Activated naive CD4-positive, alpha-beta T cell treated with Interleukin-2 at 50 U/mL for 16 hours (primary cell): ENCODE results near the gene PSAT1.

ENCODE experiments used
- DNase-seq: peaks from one replicate; pipeline ENCODE4 v3.0.0-alpha.2; 2020

Gene PSAT1

DNA sequence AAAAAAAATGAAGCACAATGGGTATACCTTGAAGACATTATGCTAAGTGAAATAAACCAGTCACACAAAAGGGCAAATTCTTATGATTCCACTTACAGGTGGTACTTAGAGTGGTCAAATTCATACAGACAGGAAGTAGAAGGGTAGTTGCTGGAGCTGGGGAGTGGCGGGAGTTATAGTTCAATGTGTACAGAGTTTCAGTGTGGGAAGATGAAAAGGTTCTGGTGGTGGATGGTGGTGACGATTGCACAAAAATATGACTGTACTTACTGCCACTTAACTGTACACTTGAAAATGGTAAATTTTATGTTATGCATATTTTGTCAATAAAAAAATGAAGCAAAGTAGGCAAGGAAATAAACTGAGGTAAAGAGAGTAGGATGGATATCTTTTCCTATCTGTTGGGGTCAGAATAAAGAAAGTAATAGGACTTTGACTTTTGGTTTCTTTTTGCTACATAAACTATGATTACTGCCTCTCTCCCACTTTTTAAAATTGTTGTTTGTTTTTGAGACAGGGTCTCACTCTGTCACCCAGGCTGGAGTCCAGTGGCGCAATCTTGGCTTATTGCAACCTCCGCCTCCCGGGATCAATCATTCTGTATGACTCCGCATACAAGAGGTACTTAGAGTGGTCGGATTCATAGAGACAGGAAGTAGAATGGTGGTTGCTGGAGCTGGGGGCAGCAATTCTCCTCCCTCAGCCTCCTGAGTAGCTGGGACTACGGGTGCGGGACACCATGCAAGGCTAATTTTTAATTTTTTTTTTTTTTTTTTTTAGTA lies 4.0 kb upstream of the PSAT1 start:
- peak; percentile 12 for DNase-seq

DNA sequence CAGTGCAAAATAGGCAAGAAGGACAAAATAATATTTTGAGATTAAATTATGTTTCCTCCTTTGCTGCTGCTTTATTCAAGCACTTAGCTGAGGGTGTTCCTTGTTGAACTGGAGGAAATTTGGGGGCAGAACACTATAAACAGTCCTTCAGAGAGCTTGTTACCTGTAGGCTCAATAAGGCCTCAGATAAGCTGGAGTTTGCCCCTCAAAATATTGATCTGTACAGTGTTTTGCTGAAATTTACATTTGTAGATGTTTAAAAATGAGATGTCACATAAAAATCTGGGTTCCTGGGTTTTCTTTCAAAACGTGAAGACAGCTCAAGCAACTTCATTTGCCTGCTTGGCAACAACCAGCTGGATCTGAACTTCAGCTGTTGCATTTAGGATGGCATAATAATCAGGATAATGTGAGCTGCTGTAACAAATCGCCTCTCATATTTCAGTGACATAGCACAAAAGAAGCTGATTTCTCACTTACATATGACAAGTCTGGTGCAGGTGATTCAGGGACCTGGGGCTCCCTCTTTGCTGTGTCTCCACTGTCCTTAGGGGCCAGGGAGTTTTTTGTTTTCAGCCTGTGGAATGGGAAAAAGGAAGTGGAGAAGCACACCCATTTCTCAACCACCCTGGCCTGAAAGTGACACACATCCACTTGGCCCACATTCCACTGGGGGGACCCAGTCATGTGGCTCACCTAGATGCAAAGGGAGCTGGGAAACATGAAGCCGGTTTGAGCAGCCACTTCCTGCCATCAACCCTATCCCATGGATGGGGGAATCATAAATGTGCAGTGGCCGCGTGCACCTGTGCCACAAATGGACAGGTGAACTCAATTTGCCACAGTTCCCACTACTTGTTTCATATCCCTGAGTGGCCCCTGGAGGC lies 2.4 kb upstream of the PSAT1 start:
- no peak for DNase-seq

DNA sequence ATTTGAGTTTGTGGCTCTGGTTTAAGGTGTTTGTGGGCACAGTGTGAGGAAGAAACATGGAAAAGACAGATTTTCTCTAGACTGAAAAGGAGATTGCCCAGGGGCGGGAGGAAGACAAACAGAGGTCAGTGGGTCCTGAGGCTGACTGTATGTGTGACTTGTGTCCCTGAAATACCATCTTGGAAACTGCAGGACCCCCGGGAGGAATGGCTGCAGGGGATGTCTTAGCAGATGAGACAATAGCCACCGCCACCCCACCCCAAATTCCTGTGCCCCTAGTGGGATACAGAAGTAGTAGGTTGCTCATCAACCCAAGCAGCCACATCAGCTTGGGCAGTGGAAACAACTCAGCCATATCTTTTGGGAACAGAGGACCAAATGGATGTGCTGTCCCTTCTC lies 1.7 kb upstream of the PSAT1 start:
- no peak for DNase-seq

DNA sequence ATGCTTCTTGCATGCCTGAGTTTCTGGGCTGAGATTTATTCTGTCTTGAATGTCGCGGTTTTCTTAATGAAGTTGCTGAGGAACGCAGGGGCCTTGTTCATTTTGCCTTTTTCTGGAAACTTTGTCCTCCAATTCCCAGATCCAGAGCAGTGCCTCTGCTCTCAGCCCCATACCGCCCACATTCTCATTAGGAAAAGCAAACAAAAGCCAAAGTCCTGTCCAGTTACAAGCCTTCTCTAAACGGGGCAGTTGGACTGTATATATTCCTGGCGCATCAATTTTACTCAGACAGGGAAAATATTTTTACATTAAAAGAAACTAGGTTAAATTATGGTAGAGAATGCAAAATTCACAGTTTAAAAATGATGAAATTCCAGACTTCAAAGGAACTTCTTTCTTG lies 1.2 kb upstream of the PSAT1 start:
- DNase-seq = no peak

DNA sequence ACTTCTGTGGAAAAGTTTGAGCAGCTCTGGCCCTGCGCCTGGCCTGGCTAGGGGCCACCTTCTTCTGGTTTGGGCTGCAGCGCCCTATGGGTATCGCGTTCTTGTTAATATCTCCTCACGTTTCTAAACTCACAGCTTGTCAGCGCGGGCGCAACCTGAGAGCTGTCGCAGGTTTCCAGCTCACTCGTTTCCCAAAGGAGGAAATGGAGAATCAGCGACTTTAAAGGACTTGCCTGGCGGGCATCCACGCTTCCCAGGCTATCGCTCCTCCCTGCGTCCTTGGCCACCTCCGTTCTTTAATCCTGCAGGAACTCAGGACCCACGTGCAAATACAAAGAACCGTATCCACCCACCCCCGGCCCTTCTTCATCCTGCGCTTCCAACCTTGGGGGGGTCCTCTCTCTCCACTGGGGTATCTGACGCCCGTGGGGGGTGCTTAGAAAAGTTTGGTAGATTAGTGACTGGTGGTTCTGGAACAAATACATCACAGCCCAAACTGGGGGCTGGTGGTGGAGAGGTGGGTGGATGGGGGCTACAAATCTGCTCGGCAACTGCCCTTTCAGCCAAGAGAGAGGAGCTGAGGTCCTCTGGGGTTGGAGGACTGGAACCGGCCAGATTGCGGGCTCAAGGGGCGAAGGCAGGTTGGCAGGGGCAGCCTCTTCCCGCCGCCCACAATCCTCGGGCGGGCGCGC lies 578 bp upstream of the PSAT1 start:
- peak; percentile 4 for DNase-seq

DNA sequence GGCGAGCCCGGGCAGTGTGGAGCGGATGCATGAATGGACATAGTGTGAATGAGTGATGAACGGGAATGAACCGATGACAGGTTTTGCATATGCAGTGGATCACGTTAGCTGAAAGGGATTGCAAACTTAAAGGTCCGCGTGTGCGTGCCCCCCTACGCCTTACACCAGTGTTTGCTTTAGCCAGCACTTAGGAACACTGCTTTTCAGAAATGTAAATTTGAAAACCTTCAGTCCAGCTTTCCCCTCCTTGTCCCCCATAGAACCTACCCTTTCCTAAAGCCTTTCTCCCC lies 692 bp downstream of the PSAT1 start:
- no peak for DNase-seq

DNA sequence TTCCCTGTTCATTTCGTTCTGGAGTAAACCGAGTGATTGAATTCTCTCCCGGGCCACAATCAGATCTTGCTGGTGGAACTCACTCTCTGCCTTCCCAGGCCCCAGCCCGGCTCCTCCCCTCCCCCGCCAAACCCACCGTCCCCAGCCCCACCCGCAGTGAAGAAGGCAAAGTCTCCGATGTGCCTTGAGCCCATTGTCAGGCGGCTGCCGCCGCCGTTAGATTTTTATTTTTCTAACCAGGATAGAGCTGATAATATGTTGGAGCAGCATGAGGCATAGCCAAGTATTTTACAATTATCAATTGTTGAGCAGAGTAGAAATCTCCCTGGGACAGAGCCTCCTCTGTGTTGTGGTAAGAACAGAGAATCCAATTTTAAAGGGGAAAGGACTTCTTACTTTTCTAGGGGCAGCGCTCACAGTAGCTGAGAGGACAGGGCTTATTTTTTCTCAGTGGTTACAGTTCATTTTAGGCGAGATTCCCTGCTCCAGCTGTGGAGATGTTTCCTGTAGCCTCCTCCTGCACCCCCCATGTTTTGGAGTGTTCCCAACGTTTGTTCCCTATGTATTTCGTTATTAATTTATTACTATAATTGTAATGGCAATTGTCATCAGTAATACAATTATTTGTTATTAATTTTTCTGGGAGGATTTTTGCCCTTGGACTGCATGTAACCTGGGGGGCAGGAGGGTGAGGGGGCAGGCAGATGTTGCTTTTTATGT lies 1.3 kb downstream of the PSAT1 start:
- peak; percentile 11 for DNase-seq

DNA sequence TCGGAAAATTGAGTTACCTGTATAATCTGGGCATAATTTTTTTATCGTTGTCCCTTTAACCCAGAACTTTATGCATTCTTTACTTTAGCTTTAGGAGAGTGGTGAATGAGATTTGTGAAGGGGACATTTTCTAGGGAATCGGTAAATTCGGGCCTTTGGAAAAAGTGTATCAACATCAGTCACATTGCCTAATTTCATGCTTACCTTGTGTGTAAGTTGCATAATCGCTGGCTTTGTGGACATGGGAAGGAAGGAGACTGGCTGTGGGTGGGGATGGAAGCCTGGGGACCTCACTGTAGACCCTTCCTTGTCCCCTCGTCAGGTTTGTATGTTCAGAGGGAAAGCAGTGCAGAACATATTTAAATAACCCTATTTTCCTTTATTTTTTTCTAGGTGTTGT lies 3.3 kb downstream of the PSAT1 start:
- DNase-seq = no peak

DNA sequence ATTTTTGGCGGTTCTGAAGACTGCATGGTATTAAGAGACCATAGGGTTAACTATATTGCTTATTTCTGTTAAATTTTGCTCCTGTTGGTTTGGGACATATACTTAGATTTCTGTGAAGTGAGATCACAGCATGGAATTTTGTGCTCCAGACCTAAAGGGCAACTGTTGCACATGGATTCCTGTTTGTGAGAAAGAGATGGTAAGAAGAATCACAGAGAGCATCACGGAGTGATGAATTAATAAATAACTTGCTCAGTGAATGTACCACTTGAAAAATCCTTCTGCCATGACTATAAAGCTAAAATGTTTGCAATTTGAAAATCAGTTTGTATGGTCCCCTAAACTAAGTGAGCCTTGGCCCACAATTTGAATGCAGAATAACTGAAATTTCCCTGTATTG lies 4.5 kb downstream of the PSAT1 start:
- DNase-seq = no peak

DNA sequence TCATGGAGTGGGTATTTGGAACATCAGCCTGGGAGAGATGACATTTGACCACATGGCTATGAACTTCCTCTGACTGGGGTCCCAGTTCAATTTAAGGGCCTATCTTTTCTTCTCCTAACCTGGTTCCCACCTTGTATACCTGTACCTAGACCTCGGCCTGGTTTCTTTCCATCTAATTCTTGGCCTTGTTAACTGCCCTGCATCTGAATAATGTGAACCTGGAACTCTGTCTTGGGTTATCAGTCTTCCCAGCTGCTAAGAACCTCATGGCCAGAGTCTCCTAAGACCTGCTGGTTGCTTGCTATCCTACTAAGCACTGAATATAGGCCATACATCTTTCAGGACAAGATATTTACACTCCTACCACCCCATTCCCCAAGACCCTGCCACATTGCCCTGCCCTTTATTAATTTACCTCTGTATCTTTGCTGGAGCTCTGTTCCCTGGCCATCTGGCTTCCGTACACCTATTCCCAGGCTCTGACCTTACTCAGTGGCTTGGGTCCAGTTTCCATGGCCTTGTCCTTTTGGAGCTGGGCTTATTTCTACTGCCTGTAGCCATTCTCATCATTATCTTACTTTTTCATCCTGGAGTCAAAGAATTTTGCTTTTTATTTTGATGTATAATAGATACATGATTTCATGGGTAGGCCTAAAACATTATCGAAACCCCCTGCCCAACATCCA lies 6.6 kb downstream of the PSAT1 start:
- no peak for DNase-seq

DNA sequence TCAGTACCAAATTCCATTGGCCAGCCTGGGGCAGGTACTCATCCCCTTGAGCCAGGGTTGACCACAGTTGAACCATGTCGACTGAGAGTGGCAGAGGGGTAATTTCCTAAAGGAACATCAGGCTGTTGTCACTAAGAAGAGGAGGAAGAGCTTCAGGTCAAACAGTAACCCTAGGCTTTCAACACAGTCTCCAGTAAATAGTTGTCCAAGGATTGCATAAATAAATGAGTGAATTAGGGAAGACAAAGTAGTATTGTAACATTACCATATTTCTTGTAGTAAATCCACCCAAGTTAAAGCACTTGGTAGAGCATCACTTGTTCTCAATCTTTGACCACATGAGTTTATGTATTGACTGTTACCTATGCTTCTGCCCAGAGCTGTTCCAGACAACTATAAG lies 7.4 kb downstream of the PSAT1 start:
- no peak for DNase-seq

DNA sequence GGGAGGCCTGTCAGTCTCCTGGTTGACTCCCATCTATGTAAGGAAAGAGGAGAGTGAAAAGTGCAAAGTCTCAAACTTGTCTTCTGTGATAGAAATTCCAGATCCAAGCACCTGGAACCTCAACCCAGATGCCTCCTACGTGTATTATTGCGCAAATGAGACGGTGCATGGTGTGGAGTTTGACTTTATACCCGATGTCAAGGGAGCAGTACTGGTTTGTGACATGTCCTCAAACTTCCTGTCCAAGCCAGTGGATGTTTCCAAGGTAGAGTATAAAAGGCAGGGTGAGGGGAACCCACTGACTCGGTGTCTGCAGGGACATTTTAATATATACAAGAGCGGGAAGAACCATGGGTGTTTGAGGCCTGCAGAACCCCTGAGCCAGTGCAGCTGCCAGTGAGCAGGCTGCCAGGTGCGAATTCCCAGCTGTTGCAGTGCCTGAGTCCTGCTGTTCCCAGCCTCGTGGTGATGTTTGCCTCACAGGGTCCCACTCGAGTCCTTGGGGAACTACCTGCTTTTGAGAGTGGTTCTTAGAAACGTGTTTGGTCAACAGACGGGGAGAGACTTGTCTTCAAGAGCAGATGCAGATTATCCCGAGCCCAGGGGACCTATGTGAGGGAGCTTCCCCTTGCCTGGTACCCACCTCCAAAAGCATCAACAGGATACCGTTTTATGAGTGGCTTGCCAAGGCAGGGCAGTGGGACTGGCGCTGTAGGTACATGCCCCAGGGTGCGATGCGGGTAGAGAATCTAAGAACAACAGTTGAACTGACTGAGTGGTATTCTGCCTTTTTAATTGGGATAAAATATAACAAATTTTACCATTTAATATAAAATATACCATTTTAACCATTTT lies 9.5 kb downstream of the PSAT1 start:
- no peak for DNase-seq

DNA sequence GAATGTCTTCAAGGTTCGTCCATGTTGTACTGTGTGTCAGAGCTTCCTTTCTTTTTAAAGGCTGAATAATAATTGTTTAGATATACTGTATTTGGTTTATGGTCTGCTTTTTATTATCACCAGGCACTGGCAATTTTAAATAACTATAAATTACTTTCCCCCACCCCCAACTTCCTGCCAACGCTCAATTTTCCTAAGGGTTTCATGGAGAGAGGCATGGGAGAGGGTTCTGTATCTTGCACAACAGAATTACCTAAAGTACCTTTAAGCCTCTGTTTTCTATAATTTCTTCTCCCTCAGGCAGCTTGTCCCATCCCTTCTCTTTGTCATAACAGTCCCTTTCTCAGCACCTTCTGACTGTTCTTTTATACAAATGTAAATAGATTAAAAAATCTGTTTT lies 10.4 kb downstream of the PSAT1 start:
- no peak for DNase-seq

DNA sequence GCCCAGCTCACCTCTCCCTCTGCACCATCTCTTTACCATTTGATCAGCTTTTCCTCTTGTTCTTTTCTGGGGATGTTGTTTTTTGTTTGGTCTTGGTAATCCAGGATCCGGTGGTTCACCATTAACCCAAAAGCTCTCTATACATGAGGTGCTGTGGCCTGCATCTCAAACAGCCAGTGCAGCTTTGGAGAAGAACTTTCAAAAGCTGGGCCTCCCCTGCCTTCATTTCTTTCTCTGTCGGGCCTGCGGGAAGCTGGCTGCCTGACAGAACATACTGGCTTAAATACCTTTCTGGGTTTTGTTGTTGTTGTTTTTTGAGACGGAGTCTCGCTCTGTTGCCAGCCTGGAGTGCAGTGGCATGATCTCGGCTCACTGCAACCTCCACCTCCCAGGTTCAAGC lies 12.1 kb downstream of the PSAT1 start:
- no peak for DNase-seq

DNA sequence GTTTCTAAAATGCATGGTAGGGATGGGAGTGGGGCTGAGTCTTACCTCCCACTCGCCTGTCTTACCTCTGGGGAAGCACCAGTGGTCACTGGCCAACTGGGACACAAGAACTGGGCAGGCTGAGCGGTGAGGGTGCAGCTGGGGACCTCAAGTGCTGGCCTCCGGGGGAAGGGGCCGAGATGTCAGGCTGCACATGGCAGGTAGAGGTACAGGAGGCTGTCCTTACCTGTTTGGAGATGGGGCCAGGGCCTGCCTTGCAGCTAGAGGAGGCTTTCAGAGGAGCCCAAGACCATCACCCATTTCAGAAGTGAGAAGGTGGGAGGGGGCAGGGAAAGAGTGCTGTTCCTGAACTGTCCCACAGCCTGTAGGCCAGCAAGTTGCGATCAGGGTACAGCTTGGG lies 14.2 kb downstream of the PSAT1 start:
- DNase-seq = no peak

DNA sequence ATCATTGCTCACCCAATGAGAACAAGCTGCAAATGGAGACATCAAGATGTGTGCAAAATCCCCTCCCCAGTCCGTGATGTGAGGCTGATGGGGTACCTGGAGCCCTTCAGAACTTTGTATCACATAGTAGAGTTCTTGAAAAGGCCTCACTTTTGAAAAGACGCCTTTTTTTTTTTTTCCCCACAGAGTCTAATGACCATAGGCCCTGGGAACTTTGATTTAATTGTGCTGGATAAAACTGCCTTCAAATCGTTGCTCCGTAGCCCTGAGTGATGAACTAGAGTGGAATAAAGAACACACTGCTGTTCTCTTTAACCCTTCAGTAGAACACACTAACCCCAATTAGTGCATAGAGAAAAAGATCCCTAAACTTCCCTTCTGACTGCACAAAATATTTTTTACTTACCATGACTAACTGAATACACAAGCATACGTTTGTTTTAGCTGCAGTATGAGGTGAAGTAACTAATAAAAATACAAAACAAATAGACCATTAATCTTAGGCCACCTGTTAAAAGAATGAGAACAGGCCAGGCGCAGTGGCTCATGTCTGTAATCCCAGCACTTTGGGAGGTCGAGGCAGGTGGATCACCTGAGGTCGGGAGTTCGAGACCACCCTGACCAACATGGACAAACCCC lies 15.1 kb downstream of the PSAT1 start:
- DNase-seq = no peak

DNA sequence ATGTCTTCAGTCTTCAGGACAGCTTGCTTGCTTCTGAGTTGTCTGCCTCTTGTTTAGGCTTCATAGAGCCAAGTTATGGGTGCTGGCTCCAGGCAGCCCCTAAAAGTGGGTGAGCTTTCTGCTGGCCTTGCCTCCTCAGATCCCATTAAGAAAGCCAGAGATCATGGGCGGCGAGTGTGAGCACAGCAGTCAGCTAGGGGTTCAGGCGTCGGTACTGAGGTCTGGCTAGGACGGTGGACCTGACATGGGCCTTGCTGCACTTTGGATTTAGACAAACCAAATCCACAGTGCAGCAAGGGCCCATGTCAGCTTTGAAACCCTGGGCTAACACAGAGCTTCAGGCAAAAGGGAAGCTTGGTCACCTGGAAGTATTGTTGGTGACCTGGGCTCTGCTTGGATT lies 17.6 kb downstream of the PSAT1 start:
- DNase-seq = no peak

DNA sequence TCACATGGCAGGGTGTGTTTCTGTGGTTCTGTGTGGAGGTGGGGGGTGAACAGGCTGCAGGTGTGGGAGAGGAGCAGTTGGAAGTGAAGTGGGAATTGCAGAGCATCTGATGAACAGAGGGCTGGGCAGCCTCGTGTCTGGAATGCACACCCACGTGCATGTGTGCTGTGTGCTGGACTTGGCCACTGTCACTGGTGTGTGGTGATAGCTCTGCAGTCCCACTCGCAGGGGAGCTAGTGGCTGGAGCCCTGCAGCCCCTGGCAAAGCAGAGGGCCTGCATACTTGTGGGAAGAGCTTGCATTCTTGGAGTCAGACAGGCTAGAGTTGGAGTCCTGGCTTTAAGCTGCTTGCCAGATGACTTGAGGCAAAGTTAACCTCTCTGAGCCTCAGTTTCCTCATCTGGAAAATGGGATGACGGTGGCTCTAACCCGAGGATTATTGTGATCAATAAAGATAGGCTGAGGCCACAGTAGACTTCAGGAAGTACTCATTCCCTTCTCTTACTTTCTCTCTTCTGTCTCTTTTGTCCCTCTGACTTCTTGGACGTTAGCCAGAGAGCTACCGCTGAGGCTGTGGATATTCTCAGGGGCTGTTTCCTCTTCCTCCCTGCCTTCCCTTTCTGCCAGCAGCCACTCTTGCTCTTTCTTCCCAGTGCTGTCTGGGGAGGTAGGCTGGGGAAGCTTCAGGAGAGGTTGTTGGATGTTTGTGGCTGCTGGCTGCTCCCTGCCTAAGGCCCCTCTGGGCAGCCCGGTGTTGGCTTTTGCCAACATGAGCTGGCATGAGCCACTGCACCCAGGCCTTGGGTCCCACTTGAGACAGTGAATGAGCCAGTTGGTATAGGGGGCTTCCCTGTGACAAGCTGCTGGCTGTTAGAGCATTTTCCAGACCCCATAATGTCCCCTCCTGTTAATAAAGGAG lies 18.3 kb downstream of the PSAT1 start:
- no peak for DNase-seq

DNA sequence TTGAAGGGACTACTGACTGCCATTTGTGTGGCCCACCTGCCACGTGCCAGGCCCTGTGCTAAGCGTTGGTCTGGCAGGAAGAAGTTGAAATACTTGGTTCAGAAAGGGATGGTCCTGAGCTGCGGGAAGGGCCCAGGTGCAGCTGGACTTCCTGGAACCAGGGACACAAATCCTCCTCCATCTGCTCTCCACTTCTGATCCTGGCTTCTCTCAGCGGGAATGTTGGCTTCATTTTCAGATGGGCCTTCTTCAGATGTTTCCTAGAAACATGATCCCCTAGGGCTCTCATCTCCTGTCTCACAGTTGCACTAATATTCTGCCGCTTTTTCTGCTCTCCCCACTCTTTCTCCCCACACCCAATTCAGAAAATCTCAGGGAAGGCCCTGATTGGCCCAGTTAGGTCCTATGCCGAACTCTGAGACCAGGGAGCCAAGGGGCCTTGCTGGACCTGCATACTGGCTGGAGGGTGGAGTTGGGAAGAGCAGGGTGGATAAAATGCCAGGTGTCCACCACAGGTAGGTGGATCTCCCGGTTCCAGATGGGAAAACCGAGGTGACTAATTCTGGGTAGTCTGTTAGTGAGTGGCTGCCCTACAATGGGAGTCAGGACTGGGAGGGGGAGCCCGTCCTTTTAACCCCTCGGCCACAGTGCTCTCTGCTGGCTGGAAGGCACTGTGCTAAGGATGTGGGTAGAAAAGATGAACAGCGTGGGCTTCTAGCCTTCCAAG lies 19.4 kb downstream of the PSAT1 start:
- DNase-seq = no peak
